Measurements from ENCODE around the gene ATRAID.
"Not testable (repeated sequence)": the region's sequence is repeated elsewhere in the genome, so short reads cannot be mapped to it uniquely, and the experiment has no call there.

ATRAID gene

DNA sequence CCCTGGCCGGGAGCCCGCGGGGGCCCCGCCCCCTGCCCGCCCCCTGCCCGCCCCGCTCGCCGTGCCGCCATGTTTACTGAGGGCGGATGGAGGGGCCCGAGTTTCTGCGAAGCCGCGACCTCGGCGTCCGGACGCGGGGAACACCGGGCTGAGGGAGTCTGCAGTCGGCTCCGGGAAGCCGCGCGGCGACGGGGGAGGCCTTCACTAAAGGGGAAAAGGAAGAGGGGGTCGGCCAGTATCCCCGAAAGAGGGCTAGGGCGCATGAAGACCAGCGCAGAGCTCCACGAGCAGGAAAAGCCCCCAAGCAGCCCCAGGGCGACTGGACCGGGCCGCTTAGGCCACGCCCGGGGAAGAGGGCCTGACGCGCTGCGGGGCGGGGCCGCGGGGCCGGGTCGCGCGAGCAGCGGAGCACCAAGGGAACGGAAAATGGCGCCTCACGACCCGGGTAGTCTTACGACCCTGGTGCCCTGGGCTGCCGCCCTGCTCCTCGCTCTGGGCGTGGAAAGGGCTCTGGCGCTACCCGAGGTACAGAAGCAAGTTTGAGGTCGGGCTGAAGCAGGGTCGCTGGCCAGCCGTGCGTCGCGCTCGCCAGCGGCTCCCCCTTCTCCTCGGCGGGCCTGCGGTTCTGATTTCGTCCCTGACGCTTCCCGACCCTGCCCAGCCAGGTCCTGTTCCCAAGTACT is at the start of gene ATRAID, which contains the start of gene SLC5A6:
Gene ATRAID (plus strand): TSS at position 99 of the 683 bp plus-strand sequence. CDS start 328 bp downstream, at position 427.
Gene SLC5A6 (minus strand): TSS at position 326 of the 683 bp plus-strand sequence. CDS start 4,618 bp downstream, outside the sequence.
- no peaks in the 10 kb centered on the region for H3K27me3 ChIP-seq (ENCODE audit: insufficient read depth, low read length)
- peak within 1 kb of the TSS; percentile 96 for H3K9ac ChIP-seq (ENCODE audit: low read depth, low read length)
- H3K27ac ChIP-seq (ENCODE audit: low read length): peak within 1 kb of the TSS; percentile 81
- peaks cover 8% of the 10 kb centered on the region; the same call in 1 of the 2 replicates for H3K4me1 ChIP-seq (ENCODE audit: insufficient read depth, low read length)
- no peaks in the 10 kb centered on the region for H3K9me3 ChIP-seq (ENCODE audit: insufficient read depth, low read depth, low read length)
- peak within 1 kb of the TSS; percentile 87 for H3K4me3 ChIP-seq (ENCODE audit: low read length)
- H3K36me3 ChIP-seq (ENCODE audit: insufficient read depth, low read depth, low read length): peaks cover 58% of the 10 kb centered on the region

GRCh38 chr2:27162151-27163121 is 49.4 kb upstream of the ATRAID start:
- H3K27ac ChIP-seq (ENCODE audit: low read length): no peak overlapping the region
- H3K4me3 ChIP-seq (ENCODE audit: low read length): no peak overlapping the region
- H3K4me1 ChIP-seq (ENCODE audit: insufficient read depth, low read length): no peaks in the 10 kb centered on the region; the same call in 1 of the 2 replicates
- H3K9me3 ChIP-seq (ENCODE audit: insufficient read depth, low read depth, low read length): peaks cover 6% of the 10 kb centered on the region; the same call in 1 of the 2 replicates
- H3K27me3 ChIP-seq (ENCODE audit: insufficient read depth, low read length): no peaks in the 10 kb centered on the region
- no peak overlapping the region for H3K9ac ChIP-seq (ENCODE audit: low read depth, low read length)
- no peaks in the 10 kb centered on the region for H3K36me3 ChIP-seq (ENCODE audit: insufficient read depth, low read depth, low read length)

DNA sequence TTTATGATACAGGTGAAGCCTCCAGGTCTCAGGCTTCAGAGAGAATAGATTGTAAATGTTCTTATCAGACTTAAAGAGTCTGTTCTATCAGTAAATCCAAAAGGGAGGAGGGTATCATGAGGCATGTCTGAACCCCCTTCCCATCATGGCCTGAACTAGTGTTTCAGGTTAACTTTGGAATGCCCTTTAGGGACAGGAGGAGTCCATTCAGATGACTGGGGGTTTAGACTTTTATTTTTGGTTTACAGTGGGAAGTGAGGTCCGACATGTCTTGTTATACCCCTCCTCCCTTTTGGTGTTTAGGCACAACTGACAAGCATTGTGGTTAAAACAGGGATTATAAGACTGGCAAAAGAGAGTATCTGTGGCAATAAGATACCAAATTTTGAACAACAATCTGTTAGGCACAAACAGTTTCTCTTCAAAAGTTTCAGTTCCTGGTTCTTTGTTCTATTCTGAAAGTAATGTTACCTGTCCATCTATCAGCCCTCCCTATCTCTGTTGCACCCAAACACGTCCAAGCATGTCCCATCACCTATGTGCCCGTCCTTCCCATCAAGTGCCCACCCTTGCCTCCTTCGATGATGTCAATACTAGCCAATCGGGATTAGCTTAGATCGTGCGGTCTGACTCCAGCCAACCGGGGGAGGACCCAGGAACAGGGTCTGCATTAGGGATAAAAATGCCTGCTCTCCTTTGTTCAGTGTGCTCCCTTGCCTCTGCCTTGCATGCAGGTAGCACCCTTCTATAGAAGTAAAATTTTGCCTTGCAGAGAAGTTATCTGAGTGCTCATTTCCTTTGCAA is 46.7 kb upstream of the ATRAID start:
- Histone ChIP-seq H3K9me3 (ENCODE audit: insufficient read depth, low read depth, low read length) (peaks cover 6% of the 10 kb centered on the region; the same call in 1 of the 2 replicates), H3K27ac (ENCODE audit: low read length) (no peak overlapping the region), H3K27me3 (ENCODE audit: insufficient read depth, low read length) (peaks cover 3% of the 10 kb centered on the region; the same call in 1 of the 2 replicates), H3K4me3 (ENCODE audit: low read length) (no peak overlapping the region), H3K4me1 (ENCODE audit: insufficient read depth, low read length) (no peaks in the 10 kb centered on the region; the same call in 1 of the 2 replicates), H3K36me3 (ENCODE audit: insufficient read depth, low read depth, low read length) (no peaks in the 10 kb centered on the region), H3K9ac (ENCODE audit: low read depth, low read length) (no peak overlapping the region)

DNA sequence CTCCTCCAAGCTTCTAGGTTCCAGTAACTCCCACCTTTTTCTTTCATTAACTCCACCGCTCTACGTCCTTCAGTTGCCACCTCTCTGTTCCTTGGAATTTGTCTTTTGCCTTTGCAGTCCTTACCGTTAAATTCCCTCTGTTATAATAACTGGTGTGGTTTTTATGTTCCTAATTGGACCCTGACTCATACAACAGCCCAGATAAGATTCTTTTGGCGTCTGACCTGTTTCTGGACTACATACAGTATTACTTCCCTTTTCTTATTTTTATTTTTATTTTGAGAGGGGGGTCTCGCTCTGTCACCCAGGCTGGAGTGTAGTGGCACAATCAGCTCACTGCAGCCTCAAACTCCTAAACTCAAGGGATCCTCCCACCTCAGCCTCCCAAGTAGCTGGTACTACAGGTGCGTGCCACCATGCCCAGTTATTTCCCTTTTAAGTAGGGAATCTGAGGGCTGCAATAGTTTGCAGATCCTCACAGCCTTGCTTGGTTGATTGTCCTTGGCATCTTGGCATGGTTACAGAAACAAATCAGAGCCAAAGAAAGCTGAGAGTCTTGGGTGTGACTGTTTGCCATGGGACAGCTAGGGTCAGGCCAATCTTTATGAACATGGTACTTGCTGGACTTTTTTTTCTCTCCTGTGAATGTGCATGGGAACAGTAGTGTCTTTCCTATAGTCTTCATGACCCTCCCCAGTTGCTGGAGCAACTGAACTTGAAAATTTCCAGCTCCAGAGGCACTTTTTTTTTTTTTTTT is 41.1 kb upstream of the ATRAID start:
- Histone ChIP-seq H3K4me1 (ENCODE audit: insufficient read depth, low read length) (no peaks in the 10 kb centered on the region; the same call in 1 of the 2 replicates), H3K9ac (ENCODE audit: low read depth, low read length) (no peak overlapping the region)

GRCh38 chr2:27171351-27171848 is 40.4 kb upstream of the ATRAID start:
- Histone ChIP-seq H3K36me3 (ENCODE audit: insufficient read depth, low read depth, low read length) (no peaks in the 10 kb centered on the region), H3K9me3 (ENCODE audit: insufficient read depth, low read depth, low read length) (no peaks in the 10 kb centered on the region), H3K4me1 (ENCODE audit: insufficient read depth, low read length) (no peaks in the 10 kb centered on the region), H3K4me3 (ENCODE audit: low read length) (no peak overlapping the region), H3K27ac (ENCODE audit: low read length) (no peak overlapping the region), H3K27me3 (ENCODE audit: insufficient read depth, low read length) (peaks cover 18% of the 10 kb centered on the region), H3K9ac (ENCODE audit: low read depth, low read length) (no peak overlapping the region)

More for the DNA sequence above, 41.1 kb upstream of the ATRAID start:
- H3K27me3 ChIP-seq (ENCODE audit: insufficient read depth, low read length): peaks cover 18% of the 10 kb centered on the region
- no peak overlapping the region for H3K4me3 ChIP-seq (ENCODE audit: low read length)
- H3K9me3 ChIP-seq (ENCODE audit: insufficient read depth, low read depth, low read length): no peaks in the 10 kb centered on the region
- no peaks in the 10 kb centered on the region for H3K36me3 ChIP-seq (ENCODE audit: insufficient read depth, low read depth, low read length)
- no peak overlapping the region for H3K27ac ChIP-seq (ENCODE audit: low read length)

DNA sequence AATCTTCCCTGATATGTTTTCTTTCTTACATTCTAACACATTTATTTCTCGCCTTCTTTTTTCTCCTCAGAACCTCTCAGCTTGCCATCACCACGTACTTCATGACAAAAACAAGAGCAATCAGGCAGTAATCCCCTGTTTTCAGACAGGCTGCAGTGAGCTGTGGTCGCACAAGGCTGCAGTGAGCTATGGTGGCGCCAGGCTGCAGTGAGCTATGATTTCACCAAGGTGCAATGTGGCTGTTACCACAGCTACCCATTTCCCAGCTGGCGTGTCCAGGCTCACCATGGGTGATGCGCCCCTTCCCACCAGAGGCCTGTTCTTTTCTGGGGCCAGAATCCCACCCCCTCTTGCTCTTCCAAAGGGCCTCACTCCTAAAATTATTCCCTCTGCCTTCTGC is 37.2 kb upstream of the ATRAID start:
- Histone ChIP-seq H3K27ac (ENCODE audit: low read length) (no peak overlapping the region), H3K9ac (ENCODE audit: low read depth, low read length) (no peak overlapping the region), H3K9me3 (ENCODE audit: insufficient read depth, low read depth, low read length) (no peaks in the 10 kb centered on the region), H3K4me3 (ENCODE audit: low read length) (no peak overlapping the region), H3K4me1 (ENCODE audit: insufficient read depth, low read length) (no peaks in the 10 kb centered on the region), H3K36me3 (ENCODE audit: insufficient read depth, low read depth, low read length) (no peaks in the 10 kb centered on the region), H3K27me3 (ENCODE audit: insufficient read depth, low read length) (peaks cover 18% of the 10 kb centered on the region)

DNA sequence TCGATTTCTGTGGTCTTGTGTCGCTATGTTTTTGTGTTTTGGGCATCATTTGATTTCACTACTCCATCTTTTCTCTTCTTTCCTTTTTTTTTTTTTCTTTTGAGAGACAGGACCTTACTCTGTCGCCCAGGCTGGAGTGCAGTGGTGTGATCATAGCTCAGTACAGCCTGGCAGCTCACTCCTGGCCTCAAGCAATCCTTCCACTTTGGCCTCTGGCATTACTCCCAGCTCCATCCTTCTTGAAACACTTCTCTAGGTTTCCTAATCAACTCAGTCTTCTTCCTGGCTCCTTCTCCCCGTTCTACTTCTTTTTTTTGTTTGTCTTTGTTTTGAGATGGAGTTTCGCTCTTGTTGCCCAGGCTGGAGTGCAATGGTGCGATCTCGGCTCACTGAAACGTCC is 36.5 kb upstream of the ATRAID start:
- H3K4me3 ChIP-seq (ENCODE audit: low read length): no peak overlapping the region
- H3K27me3 ChIP-seq (ENCODE audit: insufficient read depth, low read length): peaks cover 14% of the 10 kb centered on the region
- no peaks in the 10 kb centered on the region for H3K9me3 ChIP-seq (ENCODE audit: insufficient read depth, low read depth, low read length)
- no peaks in the 10 kb centered on the region for H3K36me3 ChIP-seq (ENCODE audit: insufficient read depth, low read depth, low read length)
- no peak overlapping the region for H3K9ac ChIP-seq (ENCODE audit: low read depth, low read length)
- H3K4me1 ChIP-seq (ENCODE audit: insufficient read depth, low read length): no peaks in the 10 kb centered on the region
- H3K27ac ChIP-seq (ENCODE audit: low read length): no peak overlapping the region

DNA sequence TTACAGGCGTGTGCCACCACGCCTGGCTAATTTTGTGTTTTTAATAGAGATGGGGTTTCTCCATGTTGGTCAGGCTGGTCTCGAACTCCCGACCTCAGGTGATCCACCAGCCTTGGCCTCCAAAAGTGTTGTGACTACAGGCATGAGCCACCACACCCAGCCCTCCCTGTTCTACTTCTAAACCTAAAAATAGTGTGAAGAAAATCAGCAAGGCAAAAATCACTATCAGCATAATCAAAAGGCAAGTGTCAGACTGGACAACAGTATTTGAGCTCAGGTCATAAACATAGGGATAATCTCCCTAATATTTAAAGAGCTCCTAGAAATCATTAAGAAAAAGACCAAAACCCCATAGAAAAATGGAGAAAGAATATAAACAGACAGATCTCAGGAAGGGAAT is 36.1 kb upstream of the ATRAID start:
- not testable (repeated sequence) for H3K9me3 ChIP-seq (ENCODE audit: insufficient read depth, low read depth, low read length); H3K9ac ChIP-seq (ENCODE audit: low read depth, low read length); H3K4me3 ChIP-seq (ENCODE audit: low read length); H3K27ac ChIP-seq (ENCODE audit: low read length); H3K36me3 ChIP-seq (ENCODE audit: insufficient read depth, low read depth, low read length); H3K27me3 ChIP-seq (ENCODE audit: insufficient read depth, low read length); H3K4me1 ChIP-seq (ENCODE audit: insufficient read depth, low read length)

- no peaks in the 10 kb centered on the region for H3K36me3 ChIP-seq (ENCODE audit: insufficient read depth, low read depth, low read length)
- 0 out of 2 replicates have a peak, but pooled peaks cover 5% of the 10 kb centered on the region for H3K27me3 ChIP-seq (ENCODE audit: insufficient read depth, low read length)
- H3K27ac ChIP-seq (ENCODE audit: low read length): no peak overlapping the region
- H3K4me1 ChIP-seq (ENCODE audit: insufficient read depth, low read length): no peaks in the 10 kb centered on the region
- H3K9ac ChIP-seq (ENCODE audit: low read depth, low read length): no peak overlapping the region
- no peaks in the 10 kb centered on the region for H3K9me3 ChIP-seq (ENCODE audit: insufficient read depth, low read depth, low read length)
- no peak overlapping the region for H3K4me3 ChIP-seq (ENCODE audit: low read length)
Observed at GRCh38 chr2:27177441-27178351, 34.1 kb upstream of the ATRAID start.

GRCh38 chr2:27178469-27178868 is 33.4 kb upstream of the ATRAID start:
- H3K9me3 ChIP-seq (ENCODE audit: insufficient read depth, low read depth, low read length): no peaks in the 10 kb centered on the region
- H3K9ac ChIP-seq (ENCODE audit: low read depth, low read length): no peak overlapping the region
- H3K36me3 ChIP-seq (ENCODE audit: insufficient read depth, low read depth, low read length): no peaks in the 10 kb centered on the region
- H3K27me3 ChIP-seq (ENCODE audit: insufficient read depth, low read length): 0 out of 2 replicates have a peak, but pooled peaks cover 5% of the 10 kb centered on the region
- H3K4me1 ChIP-seq (ENCODE audit: insufficient read depth, low read length): no peaks in the 10 kb centered on the region
- H3K27ac ChIP-seq (ENCODE audit: low read length): no peak overlapping the region
- H3K4me3 ChIP-seq (ENCODE audit: low read length): no peak overlapping the region

Data from iPS-20b (cell line).